PC-9 (cell line): ENCODE data around the gene DNAJC3. TPM values are rescaled to one million over a fixed set of nuclear protein-coding genes. Genes with fewer than 3 reads are reported as not detected.

ENCODE experiments used
- BruUV-seq: library from RNA; stranded (reverse); fragments of 400-500 nt; replicated peaks from 2 replicates; lab custom pipeline; 2021; lab: Mats Ljungman, UMichigan
- CTCF ChIA-PET: fragments of 300-600 bp; sonication (Branson Sonifier 250); formaldehyde crosslinking; loops from one replicate; lab custom pipeline; 2022; ENCODE audit warnings: antibody characterized with exemption; lab: Charles Lee
- POLR2A ChIA-PET: fragments of 300-600 bp; sonication (Branson Sonifier 250); formaldehyde crosslinking; loops from one replicate; lab custom pipeline; 2022; ENCODE audit warnings: antibody characterized with exemption; ENCODE audit not compliant: unreplicated experiment; lab: Charles Lee
- DNase-seq, 2 experiments: peaks; one replicate each; pipeline versions ENCODE4 v3.0.0 to v3.0.0-alpha.2; 2015 to 2022; ENCODE audit warnings: mixed read lengths in 1 of 2
- H2AFZ ChIP-seq: fragments of 200-600 bp; sonication (generic); 2 replicates; pipeline ENCODE4 v1.8.1; 2017; ENCODE audit warnings: antibody characterized with exemption
- H3F3A ChIP-seq: fragments of 200-600 bp; sonication (generic); 2 replicates; pipeline ENCODE4 v1.8.1; 2017; ENCODE audit warnings: antibody characterized with exemption, mild to moderate bottlenecking, low read depth; ENCODE audit not compliant: insufficient read depth
- H3K27ac ChIP-seq: fragments of 200-600 bp; sonication (generic); 2 replicates; pipeline ENCODE4 v1.6.1; 2016; ENCODE audit warnings: mixed run types
- H3K27me3 ChIP-seq: fragments of 200-600 bp; sonication (generic); 2 replicates; pipeline ENCODE4 v1.6.1; 2016; ENCODE audit warnings: low read depth, mixed run types; ENCODE audit not compliant: insufficient read depth
- H3K36me3 ChIP-seq: fragments of 200-600 bp; sonication (generic); 2 replicates; pipeline ENCODE4 v1.6.1; 2016; ENCODE audit warnings: low read depth, mixed run types
- H3K4me1 ChIP-seq: fragments of 200-600 bp; sonication (generic); replicated peaks from 2 replicates; pipeline ENCODE4 v1.6.1; 2016; ENCODE audit warnings: mixed run types; ENCODE audit not compliant: insufficient read depth
- H3K4me2 ChIP-seq: fragments of 200-600 bp; sonication (generic); 2 replicates; pipeline ENCODE4 v1.6.1; 2017; ENCODE audit warnings: mixed run types
- H3K4me3 ChIP-seq: fragments of 200-600 bp; sonication (generic); 2 replicates; pipeline ENCODE4 v1.6.1; 2016; ENCODE audit warnings: mixed run types
- H3K79me2 ChIP-seq: fragments of 200-600 bp; sonication (generic); 2 replicates; pipeline ENCODE4 v1.6.1; 2017; ENCODE audit warnings: low read depth, mixed run types
- H3K9me2 ChIP-seq: fragments of 200-600 bp; sonication (generic); 2 replicates; pipeline ENCODE4 v1.8.1; 2017; ENCODE audit warnings: mild to moderate bottlenecking; ENCODE audit not compliant: insufficient read depth
- H3K9me3 ChIP-seq: fragments of 200-600 bp; sonication (generic); 2 replicates; pipeline ENCODE4 v1.8.1; 2016; ENCODE audit warnings: low read depth; ENCODE audit not compliant: insufficient read depth
- H4K20me1 ChIP-seq: fragments of 200-600 bp; sonication (generic); 2 replicates; pipeline ENCODE4 v1.8.1; 2017; ENCODE audit not compliant: insufficient read depth
- CTCF ChIP-seq: fragments of 200-600 bp; sonication (generic); conservative IDR thresholded peaks from 2 replicates; pipeline ENCODE4 v1.6.1; 2017; ENCODE audit warnings: mixed run types, antibody characterized with exemption, mild to moderate bottlenecking, moderate library complexity
- EZH2 ChIP-seq: fragments of 200-600 bp; sonication (generic); IDR thresholded peaks from 2 replicates; pipeline ENCODE4 v1.8.0; 2017; ENCODE audit warnings: antibody characterized with exemption, low read depth
- intact Hi-C: fragments of 100-400 bp; cut with micrococcal nuclease; formaldehyde crosslinking; loops from one replicate; pipeline ENCODE4 v1.10.0; 2022; ENCODE audit not compliant: unreplicated experiment
- total RNA-seq: library from RNA; stranded (reverse); gene quantifications from 2 replicates; pipeline ENCODE4 v1.2.3, GENCODE V29; 2021

The DNAJC3 gene
- total RNA-seq, 1 experiment from 2014 or later, result 10.5 TPM

GRCh38 chr13:95741584-95742563 is 64.9 kb downstream of the DNAJC3 start:
- DNase-seq, result no peak
- Histone ChIP-seq H3K79me2 (peaks cover 25% of the 10 kb centered on the region; the same call in 1 of the 2 replicates), H3K27ac (no peak overlapping the region), H2AFZ (no peak overlapping the region), H3K27me3 (no peaks in the 10 kb centered on the region), H3K4me3 (no peak overlapping the region), H3K36me3 (no peaks in the 10 kb centered on the region), H4K20me1 (no peaks in the 10 kb centered on the region), H3K9me3 (no peaks in the 10 kb centered on the region), H3K4me2 (no peak overlapping the region), H3K4me1 (no peaks in the 10 kb centered on the region), H3K9me2 (no peaks in the 10 kb centered on the region), H3F3A (0 out of 2 replicates have a peak, but pooled peaks cover 7% of the 10 kb centered on the region)
- no peak for TF ChIP-seq CTCF
- no peak for TF ChIP-seq EZH2
- POLR2A ChIA-PET, result no interaction called here
- CTCF ChIA-PET, result no interaction called here
- no TSS peak for BruUV-seq
- intact Hi-C loops, result no loop called here

GRCh38 chr13:95743192-95743591 is 66.3 kb downstream of the DNAJC3 start:
- H3K4me3 ChIP-seq, result no peak overlapping the region
- H3K4me2 ChIP-seq, result no peak overlapping the region
- H3K9me2 ChIP-seq, result no peaks in the 10 kb centered on the region
- H3F3A ChIP-seq, result 0 out of 2 replicates have a peak, but pooled peaks cover 7% of the 10 kb centered on the region
- no peaks in the 10 kb centered on the region for H3K36me3 ChIP-seq
- peaks cover 25% of the 10 kb centered on the region; the same call in 1 of the 2 replicates for H3K79me2 ChIP-seq
- DNase-seq, result no peak
- ChIA-PET POLR2A (no interaction called here), CTCF (no interaction called here)
- H2AFZ ChIP-seq, result no peak overlapping the region
- no peaks in the 10 kb centered on the region for H3K4me1 ChIP-seq
- TF ChIP-seq CTCF (no peak), EZH2 (no peak)
- H3K27me3 ChIP-seq, result no peaks in the 10 kb centered on the region
- no peak overlapping the region for H3K27ac ChIP-seq
- no peaks in the 10 kb centered on the region for H3K9me3 ChIP-seq
- no peaks in the 10 kb centered on the region for H4K20me1 ChIP-seq
- no TSS peak for BruUV-seq
- intact Hi-C loops, result no loop called here

GRCh38 chr13:95745289-95745688 is 68.3 kb downstream of the DNAJC3 start:
- no TSS peak for BruUV-seq
- peaks cover 25% of the 10 kb centered on the region; the same call in 1 of the 2 replicates for H3K79me2 ChIP-seq
- POLR2A ChIA-PET, result no interaction called here

More at GRCh38 chr13:95745289-95745688, 68.3 kb downstream of the DNAJC3 start:
- no peaks in the 10 kb centered on the region for H3K9me3 ChIP-seq
- H4K20me1 ChIP-seq, result no peaks in the 10 kb centered on the region
- no peak for DNase-seq
- no peaks in the 10 kb centered on the region for H3K36me3 ChIP-seq
- 0 out of 2 replicates have a peak, but pooled peaks cover 7% of the 10 kb centered on the region for H3F3A ChIP-seq
- TF ChIP-seq CTCF, result no peak
- H2AFZ ChIP-seq, result no peak overlapping the region
- H3K4me1 ChIP-seq, result no peaks in the 10 kb centered on the region
- CTCF ChIA-PET, result no interaction called here
- H3K4me3 ChIP-seq, result no peak overlapping the region
- H3K27me3 ChIP-seq, result no peaks in the 10 kb centered on the region
- H3K27ac ChIP-seq, result no peak overlapping the region
- no peaks in the 10 kb centered on the region for H3K9me2 ChIP-seq
- intact Hi-C loops, result loop anchor here (5.0 kb wide), 1 partner anchor 33 kb away; no protein-coding TSS in a partner anchor
- no peak overlapping the region for H3K4me2 ChIP-seq
